Measurements from ENCODE around the gene HMG20B. TPM values are rescaled to one million over a fixed set of nuclear protein-coding genes. Genes with fewer than 3 reads are reported as not detected.

The HMG20B gene
- total RNA-seq, 1 donor from 2014 or later, result 37.4 TPM

DNA sequence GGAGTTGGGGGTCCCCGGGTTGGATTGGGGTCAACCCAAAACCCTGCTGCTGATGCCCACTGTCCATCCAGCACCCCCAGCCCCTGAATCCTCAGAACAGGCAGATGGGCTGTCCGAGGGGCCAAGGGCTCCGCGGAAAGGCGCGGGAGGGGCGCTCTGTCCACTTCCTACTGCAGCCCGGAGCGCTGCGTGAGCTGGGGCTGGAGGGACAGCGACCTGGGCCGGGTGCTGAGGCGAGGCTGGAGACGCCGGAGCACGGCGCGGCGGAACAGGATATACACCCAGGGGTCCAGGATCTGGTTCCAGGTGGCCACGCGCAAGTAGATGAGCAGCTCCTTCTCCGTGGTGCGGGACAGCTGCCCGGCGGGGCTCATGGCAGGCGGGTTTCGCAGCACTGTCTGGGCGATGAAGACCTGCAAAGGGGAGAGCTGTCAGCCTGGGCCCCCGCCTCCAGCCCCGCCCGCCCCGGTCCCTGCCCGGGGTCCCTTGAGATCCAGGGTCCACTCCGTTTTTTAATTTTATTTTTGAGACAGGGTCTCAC lies 22.8 kb downstream of the HMG20B start:
- Histone ChIP-seq H3K27me3 (ENCODE audit: control insufficient read depth, insufficient read depth, low read length) (peaks cover 1% of the 10 kb centered on the region), H3K36me3 (ENCODE audit: control insufficient read depth, insufficient read depth, low read length) (no peaks in the 10 kb centered on the region), H3K4me3 (ENCODE audit: low read depth, low read length) (no peak overlapping the region)
- DNase-seq (ENCODE audit: low read depth) (no peak), FAIRE-seq (no peak)
- TF ChIP-seq, protein P1, sequence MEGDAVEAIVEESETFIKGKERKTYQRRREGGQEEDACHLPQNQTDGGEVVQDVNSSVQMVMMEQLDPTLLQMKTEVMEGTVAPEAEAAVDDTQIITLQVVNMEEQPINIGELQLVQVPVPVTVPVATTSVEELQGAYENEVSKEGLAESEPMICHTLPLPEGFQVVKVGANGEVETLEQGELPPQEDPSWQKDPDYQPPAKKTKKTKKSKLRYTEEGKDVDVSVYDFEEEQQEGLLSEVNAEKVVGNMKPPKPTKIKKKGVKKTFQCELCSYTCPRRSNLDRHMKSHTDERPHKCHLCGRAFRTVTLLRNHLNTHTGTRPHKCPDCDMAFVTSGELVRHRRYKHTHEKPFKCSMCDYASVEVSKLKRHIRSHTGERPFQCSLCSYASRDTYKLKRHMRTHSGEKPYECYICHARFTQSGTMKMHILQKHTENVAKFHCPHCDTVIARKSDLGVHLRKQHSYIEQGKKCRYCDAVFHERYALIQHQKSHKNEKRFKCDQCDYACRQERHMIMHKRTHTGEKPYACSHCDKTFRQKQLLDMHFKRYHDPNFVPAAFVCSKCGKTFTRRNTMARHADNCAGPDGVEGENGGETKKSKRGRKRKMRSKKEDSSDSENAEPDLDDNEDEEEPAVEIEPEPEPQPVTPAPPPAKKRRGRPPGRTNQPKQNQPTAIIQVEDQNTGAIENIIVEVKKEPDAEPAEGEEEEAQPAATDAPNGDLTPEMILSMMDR (IDR thresholded peaks at IDR 0.05; ENCODE audit: insufficient read depth, low read length, severe bottlenecking), result no peak

DNA sequence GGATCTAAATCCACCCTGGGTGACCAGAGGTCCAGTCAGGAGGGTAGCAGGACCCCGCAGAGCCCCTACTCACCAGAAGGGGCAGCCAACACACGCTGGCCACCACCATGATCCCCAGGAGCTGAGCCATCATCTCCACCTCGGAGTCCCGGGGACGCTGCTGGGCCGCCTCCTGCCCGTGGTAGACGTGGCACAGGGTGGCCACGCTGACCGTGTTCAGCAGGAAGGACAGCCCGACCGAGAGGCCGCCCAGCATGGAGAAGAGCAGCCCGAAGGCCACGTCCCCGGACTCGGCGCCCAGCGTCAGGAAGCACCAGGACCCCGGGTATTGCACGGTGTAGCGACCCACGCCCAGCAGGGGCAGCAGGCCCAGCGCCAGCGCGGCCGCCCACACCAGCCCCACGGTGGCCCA lies 27.0 kb downstream of the HMG20B start:
- DNase-seq (ENCODE audit: low read depth) (no peak), FAIRE-seq (no peak)
- H3K4me3 ChIP-seq (ENCODE audit: low read depth, low read length), result no peak overlapping the region
- TF ChIP-seq, protein P1 (IDR thresholded peaks at IDR 0.05; ENCODE audit: insufficient read depth, low read length, severe bottlenecking), result no peak
- H3K27me3 ChIP-seq (ENCODE audit: control insufficient read depth, insufficient read depth, low read length), result no peaks in the 10 kb centered on the region
- H3K36me3 ChIP-seq (ENCODE audit: control insufficient read depth, insufficient read depth, low read length), result no peaks in the 10 kb centered on the region

- no peak for DNase-seq (ENCODE audit: low read depth)
- Histone ChIP-seq H3K4me3 (ENCODE audit: low read depth, low read length) (no peak overlapping the region), H3K27me3 (ENCODE audit: control insufficient read depth, insufficient read depth, low read length) (no peaks in the 10 kb centered on the region), H3K36me3 (ENCODE audit: control insufficient read depth, insufficient read depth, low read length) (no peaks in the 10 kb centered on the region)
- TF ChIP-seq, protein P1 (IDR thresholded peaks at IDR 0.05; ENCODE audit: insufficient read depth, low read length, severe bottlenecking), result no peak
- no peak for FAIRE-seq
These were observed 28.3 kb downstream of the HMG20B start for GRCh38 chr19:3601021-3601420.

- no peak for FAIRE-seq
These were observed 30.5 kb downstream of the HMG20B start for GRCh38 chr19:3603121-3603811.

DNA sequence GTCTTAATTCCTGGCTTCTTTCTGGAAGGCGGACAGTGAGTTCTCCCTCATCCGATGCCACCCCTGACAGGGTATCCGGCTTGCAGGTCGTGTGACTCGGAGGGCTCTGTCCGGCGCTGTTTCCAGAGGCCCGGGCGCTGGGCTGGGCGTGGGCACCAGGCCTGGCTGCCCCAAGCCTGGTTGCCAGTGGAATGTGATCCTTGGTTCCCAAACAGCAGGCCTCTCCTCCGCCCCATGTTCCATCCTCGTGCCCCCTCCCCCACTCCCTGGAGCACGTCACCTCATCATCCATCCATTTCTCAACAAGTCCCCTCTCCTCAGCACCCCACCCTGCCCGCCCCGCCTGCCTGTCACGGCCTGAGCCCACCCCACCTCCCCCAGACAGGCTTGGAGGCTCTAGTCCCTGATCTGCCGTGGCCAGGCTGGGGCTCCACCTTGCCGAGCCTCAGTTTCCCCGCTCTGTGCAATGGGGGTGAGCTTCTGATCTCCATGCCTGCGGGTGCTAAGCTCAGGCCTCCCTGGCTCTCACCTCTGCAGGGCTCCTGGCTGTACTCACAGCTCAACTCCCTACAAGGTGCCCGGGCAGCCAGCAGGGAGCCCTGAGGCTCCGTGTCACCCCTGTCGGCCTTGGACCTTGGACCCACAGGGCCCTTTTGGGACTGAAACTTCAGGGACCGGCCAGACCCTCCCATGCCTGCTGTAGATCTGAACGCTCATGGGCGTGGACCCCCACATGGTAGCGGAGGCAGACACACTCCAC lies 31.7 kb downstream of the HMG20B start:
- DNase-seq (ENCODE audit: low read depth) (no peak), FAIRE-seq (no peak)
- H3K27me3 ChIP-seq (ENCODE audit: control insufficient read depth, insufficient read depth, low read length), result no peaks in the 10 kb centered on the region
- H3K4me3 ChIP-seq (ENCODE audit: low read depth, low read length), result no peak overlapping the region
- TF ChIP-seq, protein P1 (IDR thresholded peaks at IDR 0.05; ENCODE audit: insufficient read depth, low read length, severe bottlenecking), result no peak
- H3K36me3 ChIP-seq (ENCODE audit: control insufficient read depth, insufficient read depth, low read length), result no peaks in the 10 kb centered on the region

More at GRCh38 chr19:3603121-3603811, 30.5 kb downstream of the HMG20B start:
- no peak for DNase-seq (ENCODE audit: low read depth)
- Histone ChIP-seq H3K36me3 (ENCODE audit: control insufficient read depth, insufficient read depth, low read length) (no peaks in the 10 kb centered on the region), H3K4me3 (ENCODE audit: low read depth, low read length) (no peak overlapping the region), H3K27me3 (ENCODE audit: control insufficient read depth, insufficient read depth, low read length) (no peaks in the 10 kb centered on the region)
- TF ChIP-seq, protein P1 (IDR thresholded peaks at IDR 0.05; ENCODE audit: insufficient read depth, low read length, severe bottlenecking), result no peak
